Ramos (cell line): Measurements from ENCODE around the gene DPP10.
"Not testable (repeated sequence)": the region's sequence is repeated elsewhere in the genome, so short reads cannot be mapped to it uniquely, and the experiment has no call there.

Experiments used
- in situ Hi-C: fragments of 300-500 bp; cut with MboI; formaldehyde crosslinking; loops from one replicate; pipeline ENCODE4 v1.14.3; 2022; ENCODE audit warnings: low sequenced_read_pairs; ENCODE audit not compliant: unreplicated experiment

Gene DPP10

GRCh38 chr2:114926303-114926702 lies 483.9 kb downstream of the DPP10 start:
- in situ Hi-C loops = no loop called here

GRCh38 chr2:114929225-114929624 lies 486.8 kb downstream of the DPP10 start:
- in situ Hi-C loops = no loop called here

GRCh38 chr2:114933671-114934241 lies 491.3 kb downstream of the DPP10 start:
- in situ Hi-C loops = no loop called here

- in situ Hi-C loops = no loop called here
Observed at GRCh38 chr2:114935031-114935430, 492.6 kb downstream of the DPP10 start.

- in situ Hi-C loops = no loop called here
Observed at GRCh38 chr2:114937366-114937930, 495.0 kb downstream of the DPP10 start.

GRCh38 chr2:114940785-114941458 lies 498.5 kb downstream of the DPP10 start:
- in situ Hi-C loops = no loop called here

GRCh38 chr2:114949228-114949804 lies 506.9 kb downstream of the DPP10 start:
- in situ Hi-C loops = no loop called here

GRCh38 chr2:114960389-114960788 lies 517.9 kb downstream of the DPP10 start:
- in situ Hi-C loops = no loop called here

GRCh38 chr2:114962532-114962931 lies 520.1 kb downstream of the DPP10 start:
- in situ Hi-C loops = no loop called here

GRCh38 chr2:114968748-114969400 lies 526.4 kb downstream of the DPP10 start:
- in situ Hi-C loops = no loop called here

- in situ Hi-C loops = not testable (repeated sequence)
Observed at GRCh38 chr2:115004321-115004720, 561.9 kb downstream of the DPP10 start.

- in situ Hi-C loops = no loop called here
Observed at GRCh38 chr2:115011721-115012120, 569.3 kb downstream of the DPP10 start.

- in situ Hi-C loops = not testable (repeated sequence)
Observed at GRCh38 chr2:115022013-115022412, 579.6 kb downstream of the DPP10 start.

GRCh38 chr2:115034801-115035200 lies 592.4 kb downstream of the DPP10 start:
- in situ Hi-C loops = no loop called here

GRCh38 chr2:115036818-115037217 lies 594.4 kb downstream of the DPP10 start:
- in situ Hi-C loops = no loop called here

- in situ Hi-C loops = no loop called here
Observed at GRCh38 chr2:115057473-115057872, 615.0 kb downstream of the DPP10 start.

GRCh38 chr2:115070002-115070401 lies 627.6 kb downstream of the DPP10 start:
- in situ Hi-C loops = no loop called here

GRCh38 chr2:115071534-115071933 lies 629.1 kb downstream of the DPP10 start:
- in situ Hi-C loops = no loop called here

- in situ Hi-C loops = no loop called here
Observed at GRCh38 chr2:115075800-115076199, 633.4 kb downstream of the DPP10 start.

- in situ Hi-C loops = no loop called here
Observed at GRCh38 chr2:115077626-115078025, 635.2 kb downstream of the DPP10 start.

GRCh38 chr2:115083225-115083624 lies 640.8 kb downstream of the DPP10 start:
- in situ Hi-C loops = no loop called here
